H1 (cell line): ENCODE measurements around the gene GDPGP1. TPM values are rescaled to one million over a fixed set of nuclear protein-coding genes. Genes with fewer than 3 reads are reported as not detected.
A peak's percentile ranks its signal among the peaks of the same experiment; 100 is the strongest.

Experiments used
- CTCF ChIA-PET: fragments of 300-600 bp; sonication (Branson Sonifier 250); formaldehyde crosslinking; loops from one replicate; lab custom pipeline; 2021; ENCODE audit not compliant: partially characterized antibody; lab: Charles Lee
- POLR2A ChIA-PET: fragments of 300-600 bp; sonication (Branson Sonifier 250); formaldehyde crosslinking; loops from one replicate; lab custom pipeline; 2021; ENCODE audit warnings: inconsistent platforms; ENCODE audit not compliant: partially characterized antibody; lab: Charles Lee
- DNase-seq, 2 experiments: peaks; one replicate each; pipeline versions ENCODE4 v3.0.0 to v3.0.0-alpha.2; 2010 to 2022; ENCODE audit warnings: low spot score in 2 of 2, low read depth in 1 of 2, mixed read lengths in 1 of 2
- FAIRE-seq: peaks from 2 replicates; lab custom pipeline; 2011; peaks lifted over from hg19 to GRCh38; lab: Jason Lieb, UNC
- H2AFZ ChIP-seq: 2 replicates; pipeline ENCODE4 v1.8.1; 2012; ENCODE audit warnings: low read length, inconsistent platforms
- H2AK5ac ChIP-seq: 2 replicates; pipeline ENCODE4 v1.6.1; 2013; ENCODE audit warnings: low read depth, low read length
- H2BK120ac ChIP-seq: replicated peaks from 2 replicates; pipeline ENCODE3; 2013; ENCODE audit warnings: low read depth, low read length, inconsistent platforms
- H2BK12ac ChIP-seq: 2 replicates; pipeline ENCODE4 v1.6.1; 2013; ENCODE audit warnings: low read depth, low read length
- H2BK15ac ChIP-seq: 2 replicates; pipeline ENCODE4 v1.6.1; 2013; ENCODE audit warnings: low read length
- H2BK20ac ChIP-seq: 2 replicates; pipeline ENCODE4 v1.6.1; 2013; ENCODE audit warnings: low read length
- H2BK5ac ChIP-seq: 2 replicates; pipeline ENCODE4 v1.6.1; 2013; ENCODE audit warnings: low read depth, low read length
- H3K14ac ChIP-seq: 2 replicates; pipeline ENCODE4 v1.6.1; 2013; ENCODE audit warnings: inconsistent platforms; ENCODE audit not compliant: insufficient read length
- H3K18ac ChIP-seq: 2 replicates; pipeline ENCODE4 v1.6.1; 2013; ENCODE audit warnings: low read length; ENCODE audit errors: extremely low read depth
- H3K23ac ChIP-seq: 2 replicates; pipeline ENCODE4 v1.6.1; 2013; ENCODE audit warnings: inconsistent platforms; ENCODE audit not compliant: insufficient read length
- H3K23me2 ChIP-seq: 2 replicates; pipeline ENCODE4 v1.6.1; 2013; ENCODE audit warnings: low read depth, low read length
- H3K27ac ChIP-seq: 2 replicates; pipeline ENCODE4 v1.6.1; 2011; ENCODE audit warnings: low read depth, low read length, inconsistent platforms
- H3K27me3 ChIP-seq, 4 experiments: replicated peaks in 1 of 4; 1 replicate in 1 of 4; 2 replicates in 3 of 4; pipeline versions ENCODE4 v1.6.1 to v1.8.1; 2011 to 2013; ENCODE audit warnings: low read length in 3 of 4, mild to moderate bottlenecking in 3 of 4, inconsistent platforms in 2 of 4, mixed read lengths in 2 of 4, moderate library complexity in 1 of 4; ENCODE audit not compliant: control insufficient read depth in 3 of 4, insufficient read depth in 3 of 4; ENCODE audit errors: extremely low read depth in 1 of 4
- H3K36me3 ChIP-seq, 4 experiments: 2 replicates each; pipeline versions ENCODE4 v1.6.1 to v1.8.1; 2011 to 2013; ENCODE audit warnings: mild to moderate bottlenecking in 4 of 4, low read length in 3 of 4, moderate library complexity in 2 of 4, control low read depth in 1 of 4, inconsistent platforms in 1 of 4; ENCODE audit not compliant: insufficient read depth in 4 of 4, control insufficient read depth in 2 of 4
- H3K4ac ChIP-seq: replicated peaks from 2 replicates; pipeline ENCODE3; 2013; ENCODE audit warnings: low read length, low read depth, mixed read lengths, inconsistent platforms; ENCODE audit not compliant: insufficient read length
- H3K4me1 ChIP-seq, 4 experiments: replicated peaks in 1 of 4; 1 replicate in 1 of 4; 2 replicates in 3 of 4; pipeline versions ENCODE4 v1.6.1 to v1.8.1; 2011 to 2013; ENCODE audit warnings: low read length in 3 of 4, inconsistent platforms in 2 of 4, mixed read lengths in 1 of 4; ENCODE audit not compliant: insufficient read depth in 4 of 4, control insufficient read depth in 3 of 4
- H3K4me2 ChIP-seq, 2 experiments: 2 replicates each; pipeline versions ENCODE4 v1.6.1 to v1.8.1; 2011 to 2013; ENCODE audit warnings: low read depth in 2 of 2, low read length in 2 of 2, control low read depth in 1 of 2, inconsistent platforms in 1 of 2, mild to moderate bottlenecking in 1 of 2; ENCODE audit not compliant: insufficient read depth in 1 of 2
- H3K4me3 ChIP-seq, 4 experiments: fragments of 200-600, 300-600 bp in 1 of 4; sonication (generic), shearing (Covaris generic), sonication (Bioruptor Twin) in 1 of 4; 2 replicates each; pipeline versions ENCODE4 v1.5.1 to v1.8.1; 2011 to 2016; ENCODE audit warnings: low read length in 4 of 4, low read depth in 3 of 4, control low read depth in 2 of 4, inconsistent platforms in 2 of 4, mild to moderate bottlenecking in 2 of 4, mixed read lengths in 1 of 4, moderate library complexity in 1 of 4; ENCODE audit not compliant: insufficient read depth in 2 of 4; ENCODE audit errors: extremely low read depth in 1 of 4
- H3K56ac ChIP-seq: replicated peaks from 2 replicates; pipeline ENCODE3; 2013; ENCODE audit warnings: low read depth, mild to moderate bottlenecking, mixed read lengths, low read length, inconsistent platforms; ENCODE audit not compliant: insufficient read length
- H3K79me1 ChIP-seq: 2 replicates; pipeline ENCODE4 v1.6.1; 2013; ENCODE audit warnings: low read depth, low read length, control low read depth
- H3K79me2 ChIP-seq, 2 experiments: 2 replicates each; pipeline versions ENCODE4 v1.6.1 to v1.8.1; 2012 to 2013; ENCODE audit warnings: low read length in 2 of 2, mild to moderate bottlenecking in 2 of 2, inconsistent platforms in 1 of 2; ENCODE audit not compliant: insufficient read depth in 2 of 2, control insufficient read depth in 1 of 2
- H3K9ac ChIP-seq, 4 experiments: replicated peaks in 1 of 4; 1 replicate in 1 of 4; 2 replicates in 3 of 4; pipeline versions ENCODE4 v1.6.1 to v1.8.1; 2011 to 2013; ENCODE audit warnings: low read depth in 3 of 4, low read length in 3 of 4, control low read depth in 2 of 4, mild to moderate bottlenecking in 2 of 4, moderate library complexity in 2 of 4, inconsistent platforms in 1 of 4; ENCODE audit errors: extremely low read depth in 1 of 4
- H3K9me3 ChIP-seq, 2 experiments: 2 replicates each; pipeline versions ENCODE4 v1.6.1 to v1.8.1; 2012 to 2013; ENCODE audit warnings: mild to moderate bottlenecking in 2 of 2, moderate library complexity in 2 of 2, control low read depth in 1 of 2, inconsistent platforms in 1 of 2, low read depth in 1 of 2, low read length in 1 of 2, mixed read lengths in 1 of 2; ENCODE audit not compliant: insufficient read depth in 2 of 2
- H4K20me1 ChIP-seq, 2 experiments: replicated peaks in 1 of 2; 2 replicates each; pipeline versions ENCODE3 to v1.8.1; 2011 to 2013; ENCODE audit warnings: inconsistent platforms in 2 of 2, low read length in 2 of 2, mild to moderate bottlenecking in 1 of 2; ENCODE audit not compliant: insufficient read depth in 2 of 2, control insufficient read depth in 1 of 2
- H4K5ac ChIP-seq: 2 replicates; pipeline ENCODE4 v1.6.1; 2013; ENCODE audit warnings: low read length, low read depth, mixed read lengths, inconsistent platforms; ENCODE audit not compliant: insufficient read length
- H4K8ac ChIP-seq: 2 replicates; pipeline ENCODE4 v1.8.0; 2013; ENCODE audit warnings: mild to moderate bottlenecking, moderate library complexity, low read length, inconsistent platforms; ENCODE audit not compliant: insufficient read depth; ENCODE audit errors: extremely low read depth
- H4K91ac ChIP-seq: replicated peaks from 2 replicates; pipeline ENCODE3; 2013; ENCODE audit warnings: low read length, mixed read lengths, inconsistent platforms; ENCODE audit not compliant: insufficient read length
- CREB1 ChIP-seq: IDR thresholded peaks from 2 replicates; pipeline ENCODE4 v1.6.1; 2012; ENCODE audit warnings: inconsistent platforms
- EP300 ChIP-seq, 2 experiments: IDR thresholded peaks; 1 replicate in 1 of 2; 2 replicates in 1 of 2; pipeline ENCODE4 v1.6.1; 2011 to 2012; ENCODE audit warnings: low read depth in 2 of 2, low read length in 2 of 2, mild to moderate bottlenecking in 2 of 2, borderline replicate concordance in 1 of 2, inconsistent platforms in 1 of 2, moderate library complexity in 1 of 2
- MAFK ChIP-seq: IDR thresholded peaks from 2 replicates; pipeline ENCODE4 v1.6.1; 2012; ENCODE audit warnings: low read depth, mild to moderate bottlenecking, improper control_type of control experiment, low read length
- RXRA ChIP-seq: IDR thresholded peaks from 2 replicates; pipeline ENCODE4 v1.6.1; 2011; ENCODE audit warnings: low read depth, mild to moderate bottlenecking, low read length, moderate library complexity; ENCODE audit not compliant: insufficient read depth
- SRF ChIP-seq: IDR thresholded peaks from 2 replicates; pipeline ENCODE4 v1.6.1; 2011; ENCODE audit warnings: mild to moderate bottlenecking, low read depth, low read length, moderate library complexity
- TCF12 ChIP-seq: IDR thresholded peaks from 2 replicates; pipeline ENCODE4 v1.6.1; 2011; ENCODE audit warnings: low read depth, mild to moderate bottlenecking, low read length
- WGBS, 2 experiments: shearing (Covaris generic) in 1 of 2; methylation state at CpG; one replicate each; pipeline versions ENCODE4 v1.1.6 to v1.1.7; 2013 to 2015; ENCODE audit warnings: low lambda C conversion rate in 2 of 2, mixed read lengths in 2 of 2, inconsistent platforms in 1 of 2, low coverage in 1 of 2, missing lambda C conversion rate in 1 of 2; ENCODE audit not compliant: insufficient replicate concordance in 2 of 2, insufficient coverage in 1 of 2, insufficient read length in 1 of 2; ENCODE audit errors: extremely low coverage in 1 of 2, missing lambda C conversion rate in 1 of 2; 5-methylcytosine and 5-hydroxymethylcytosine counted together
- polyA plus RNA-seq, 7 experiments: library from polyadenylated mRNA; depleted of rRNA in 3 of 7; stranded (reverse) in 5 of 7; unstranded in 2 of 7; fragments of >200 nt in 5 of 7; fragments of 200-250 nt in 2 of 7; gene quantifications; 1 replicate in 5 of 7; 2 replicates in 1 of 7; 4 replicates in 1 of 7; pipeline versions ENCODE4 v1.2.1 to v1.2.3, GENCODE V29; 2011 to 2013; ENCODE audit warnings: missing spikeins in 2 of 7, mixed read lengths in 2 of 7
- total RNA-seq: library from RNA; stranded (reverse); fragmentation: NEBNext Ultra II Directional; extraction: Animal tissue kit (Norgen Biotek cat#: 25700); gene quantifications from 2 replicates; pipeline ENCODE4 v1.2.1, GENCODE V29; 2021
- TF ChIP-seq, protein P1 (sequence below): IDR thresholded peaks from 2 replicates; pipeline ENCODE4 v1.6.1; 2012; ENCODE audit warnings: inconsistent platforms

The GDPGP1 gene
- total and polyA plus RNA-seq, 2 of the 8 experiments (the other 6 are each of a cell fraction or from before 2014, with no cell fraction given): 1.8 to 5.6 TPM

DNA sequence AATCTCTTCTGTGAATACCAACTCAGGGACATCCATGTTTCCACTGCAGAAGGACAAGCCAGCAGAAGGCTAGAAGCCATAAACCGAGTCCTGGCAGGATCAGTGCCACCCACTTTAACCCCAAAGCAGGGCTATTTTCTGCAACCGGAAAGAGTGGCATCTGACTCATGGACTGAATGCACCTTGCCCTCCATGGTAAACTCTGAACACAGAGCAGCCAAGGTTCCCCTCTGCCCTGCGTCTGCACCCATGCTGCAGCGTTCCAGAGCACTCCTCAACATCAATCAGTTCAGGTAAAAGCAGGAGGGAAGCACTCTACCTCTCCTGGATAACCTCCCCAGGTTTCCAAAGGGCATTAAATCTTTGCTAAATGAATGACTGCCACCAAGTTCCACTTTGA, 30.7 kb downstream of the GDPGP1 start:
- H3K23me2 ChIP-seq: peaks cover 10% of the 10 kb centered on the region
- H2BK15ac ChIP-seq: no peak overlapping the region
- no peaks in the 10 kb centered on the region for H3K9me3 ChIP-seq
- H4K5ac ChIP-seq: no peak overlapping the region
- no peak overlapping the region for H3K23ac ChIP-seq
- peaks cover 3% of the 10 kb centered on the region; the same call in 1 of the 2 replicates for H3K79me1 ChIP-seq
- peaks cover 0 to 1% of the 10 kb centered on the region in 2 experiments for H4K20me1 ChIP-seq
- WGBS, 2 experiments: 74% methylated on average over 4 of the region's 4 CpGs; no CpG with 5 or more reads in 1 of the 2 experiments
- no peak overlapping the region for H3K56ac ChIP-seq
- CTCF ChIA-PET: no interaction called here
- H2BK20ac ChIP-seq: no peak overlapping the region
- H3K4me3 ChIP-seq: peak overlapping the region; percentile 76 to 95 (median 87)
- no peak for FAIRE-seq
- no peak overlapping the region for H2AFZ ChIP-seq
- H3K9ac ChIP-seq: peak overlapping the region; percentile 61 to 97 (median 90)
- H3K27ac ChIP-seq: peak overlapping the region; percentile 88
- H2BK120ac ChIP-seq: no peak overlapping the region
- no peak overlapping the region for H4K8ac ChIP-seq
- peak overlapping the region; percentile 74 to 94 for H3K4me2 ChIP-seq
- peaks cover 12 to 42% of the 10 kb centered on the region in 2 experiments for H3K79me2 ChIP-seq
- H3K27me3 ChIP-seq: no peaks in the 10 kb centered on the region
- peak overlapping the region; percentile 59; the same call in 1 of the 2 replicates for H2AK5ac ChIP-seq
- H4K91ac ChIP-seq: no peak overlapping the region
- POLR2A ChIA-PET: no interaction called here
- DNase-seq: no peak
- H2BK5ac ChIP-seq: peak overlapping the region; percentile 100; the same call in 1 of the 2 replicates
- H2BK12ac ChIP-seq: no peak overlapping the region
- H3K14ac ChIP-seq: no peak overlapping the region
- H3K18ac ChIP-seq: no peak overlapping the region
- peaks cover 0 to 15% (median 7%) of the 10 kb centered on the region in 4 experiments; a peak in 5 of 7 replicates for H3K4me1 ChIP-seq
- H3K36me3 ChIP-seq: peaks cover 0 to 13% (median 0%) of the 10 kb centered on the region in 4 experiments; a peak in 4 of 8 replicates
- H3K4ac ChIP-seq: no peak overlapping the region
- TF ChIP-seq, protein P1, sequence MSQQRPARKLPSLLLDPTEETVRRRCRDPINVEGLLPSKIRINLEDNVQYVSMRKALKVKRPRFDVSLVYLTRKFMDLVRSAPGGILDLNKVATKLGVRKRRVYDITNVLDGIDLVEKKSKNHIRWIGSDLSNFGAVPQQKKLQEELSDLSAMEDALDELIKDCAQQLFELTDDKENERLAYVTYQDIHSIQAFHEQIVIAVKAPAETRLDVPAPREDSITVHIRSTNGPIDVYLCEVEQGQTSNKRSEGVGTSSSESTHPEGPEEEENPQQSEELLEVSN: no peak
- TF ChIP-seq EP300 (IDR thresholded peaks at IDR 0.05; ENCODE audit: borderline replicate concordance in 1 of 2, low read depth in 2 of 2, low read length in 2 of 2): no peak
- TF ChIP-seq MAFK: no peak
- no peak for TF ChIP-seq CREB1
- no peak for TF ChIP-seq RXRA
- TF ChIP-seq SRF: no peak
- TF ChIP-seq TCF12: no peak
